Psoas muscle (tissue), 8 donors: ENCODE data around the gene ENPP3. TPM values are rescaled to one million over a fixed set of nuclear protein-coding genes. Genes with fewer than 3 reads are reported as not detected.
"Not testable (repeated sequence)": the region's sequence is repeated elsewhere in the genome, so short reads cannot be mapped to it uniquely, and the experiment has no call there.

Experiments used
- ATAC-seq, 4 donors: fragments of 200-7000 bp; cut with Tn5 transposase; one replicate each; pipeline ENCODE4 v1.9.1; 2020; ENCODE audit warnings: moderate library complexity in 3 of 4, mild to moderate bottlenecking in 2 of 4
- DNase-seq, 2 donors: peaks; one replicate each; pipeline ENCODE4 v3.0.0-alpha.2; 2020
- H3K27ac ChIP-seq: fragments of 200-600 bp; one replicate; pipeline ENCODE4 v1.8.0; 2022
- H3K27me3 ChIP-seq, 3 donors: fragments of 200-600 bp in 1 of 3; one replicate each; pipeline versions ENCODE4 v1.6.1 to v1.8.0; 2013 to 2022; ENCODE audit warnings: low read length in 2 of 3, mild to moderate bottlenecking in 2 of 3, moderate library complexity in 1 of 3; ENCODE audit not compliant: insufficient read depth in 3 of 3
- H3K36me3 ChIP-seq, 2 donors: fragments of 200-600 bp in 1 of 2; one replicate each; pipeline versions ENCODE4 v1.6.1 to v1.8.0; 2013 to 2022; ENCODE audit warnings: low read depth in 1 of 2, mild to moderate bottlenecking in 1 of 2, moderate library complexity in 1 of 2; ENCODE audit not compliant: insufficient read depth in 1 of 2
- H3K4me1 ChIP-seq: fragments of 200-600 bp; one replicate; pipeline ENCODE4 v1.8.0; 2022
- H3K4me3 ChIP-seq: fragments of 200-600 bp; one replicate; pipeline ENCODE4 v1.8.0; 2022; ENCODE audit warnings: mild to moderate bottlenecking
- H3K9me3 ChIP-seq: fragments of 200-600 bp; one replicate; pipeline ENCODE4 v1.8.0; 2022
- CTCF ChIP-seq: fragments of 200-600 bp; IDR thresholded peaks from one replicate; pipeline ENCODE4 v1.8.0; 2022; ENCODE audit warnings: antibody characterized with exemption
- WGBS, 3 donors: extraction: QIAGEN DNeasy Blood & Tissue Kit; methylation state at CpG; one replicate each; pipeline versions ENCODE4 v1.1.6 to v1.1.7; 2013; 5-methylcytosine and 5-hydroxymethylcytosine counted together
- intact Hi-C, 2 donors: fragments of 100-400 bp; cut with DNase I; formaldehyde crosslinking; loops; one replicate each; pipeline versions ENCODE4 v1.11.0 to v1.14.2; 2022
- polyA plus RNA-seq, 3 donors: library from polyadenylated mRNA; stranded (reverse); fragments of 200-250 nt; gene quantifications; one replicate each; pipeline ENCODE4 v1.2.3, GENCODE V29; 2013
- total RNA-seq, 4 donors: library from RNA; stranded (reverse); fragmentation: NEBNext Ultra II Directional in 2 of 4; extraction: Animal tissue kit (Norgen Biotek cat#: 25700) in 2 of 4; gene quantifications; one replicate each; pipeline versions ENCODE4 v1.2.1 to v1.2.4, GENCODE V29; 2021 to 2023
- donor health status: healthy with polysubstance abuse.
- donor health status: DM: no; HTN: no; CAD: no; lungs with moderate emphysema.
- donor health status: Bipolar disorder and iron deficiency.
- donor health status: healthy.
- donor health status: DM: yes; HTN: yes; CAD: no.
- donor health status: DM: no; HTN: no; CAD: no.
- donor health status: DM: no; HTN: no; CAD: no.
- donor health status: DM: yes; HTN: yes; CAD: no.

ENPP3 gene
- total and polyA plus RNA-seq, 7 donors = 0.04 to 0.34 (median 0.13) TPM; not detected in 1

- H3K27ac ChIP-seq = no peak overlapping the region
- ATAC-seq = no peak
- H3K9me3 ChIP-seq = no peaks in the 10 kb centered on the region
- no peaks in the 10 kb centered on the region for H3K36me3 ChIP-seq
- no peak for TF ChIP-seq CTCF
- 93 to 96% (median 95%) methylated on average over 6 to 7 of the region's 7 CpGs for WGBS, 3 donors
- H3K27me3 ChIP-seq = no peaks in the 10 kb centered on the region
- DNase-seq = no peak
- no peaks in the 10 kb centered on the region for H3K4me1 ChIP-seq
- intact Hi-C loops = no loop called here
- H3K4me3 ChIP-seq = no peak overlapping the region
Observed at GRCh38 chr6:131696956-131697355, 59.9 kb downstream of the ENPP3 start.

GRCh38 chr6:131700851-131701250 is 63.7 kb downstream of the ENPP3 start:
- DNase-seq, ATAC-seq, H3K27me3 ChIP-seq, H3K4me3 ChIP-seq, H3K27ac ChIP-seq, H3K36me3 ChIP-seq, H3K9me3 ChIP-seq, H3K4me1 ChIP-seq, intact Hi-C loops: not testable (repeated sequence)
- WGBS, 3 donors = no CpG with 5 or more reads among the region's 14 CpGs

GRCh38 chr6:131703905-131704304 is 66.8 kb downstream of the ENPP3 start:
- H3K4me3 ChIP-seq, H3K36me3 ChIP-seq, H3K4me1 ChIP-seq, H3K27me3 ChIP-seq, H3K9me3 ChIP-seq, intact Hi-C loops, ATAC-seq, DNase-seq, H3K27ac ChIP-seq: not testable (repeated sequence)
- WGBS, 3 donors = no CpG with 5 or more reads among the region's 2 CpGs

GRCh38 chr6:131710917-131711316 is 73.8 kb downstream of the ENPP3 start, which contains the start of gene CTAGE9:
TSS of gene CTAGE9 (minus strand) at chr6:131711017. CDS start at chr6:131711017, 0 bp downstream.
- H3K9me3 ChIP-seq, intact Hi-C loops, DNase-seq, H3K27me3 ChIP-seq, H3K27ac ChIP-seq, H3K4me3 ChIP-seq, H3K4me1 ChIP-seq, H3K36me3 ChIP-seq, ATAC-seq: not testable (repeated sequence)
- WGBS, 3 donors = 85 to 100% (median 95%) methylated on average over 2 to 7 of the region's 18 CpGs

- H3K36me3 ChIP-seq, H3K9me3 ChIP-seq, H3K27ac ChIP-seq, ATAC-seq, intact Hi-C loops, H3K27me3 ChIP-seq, DNase-seq, H3K4me1 ChIP-seq, H3K4me3 ChIP-seq: not testable (repeated sequence)
- 83 to 95% (median 86%) methylated on average over 5 to 6 of the region's 6 CpGs for WGBS, 3 donors
Observed at GRCh38 chr6:131715567-131715966, 78.5 kb downstream of the ENPP3 start.

GRCh38 chr6:131717836-131718542 is 80.9 kb downstream of the ENPP3 start:
- ATAC-seq (no peak), DNase-seq (no peak)
- intact Hi-C loops = no loop called here
- WGBS, 3 donors = 80 to 81% (median 80%) methylated on average over 3 of the region's 3 CpGs
- Histone ChIP-seq H3K4me1 (no peaks in the 10 kb centered on the region), H3K27me3 (no peaks in the 10 kb centered on the region), H3K9me3 (no peaks in the 10 kb centered on the region), H3K4me3 (no peak overlapping the region), H3K36me3 (no peaks in the 10 kb centered on the region), H3K27ac (no peak overlapping the region)
- no peak for TF ChIP-seq CTCF
